GM23338 (cell line): ENCODE data around the gene MCC. TPM values are rescaled to one million over a fixed set of nuclear protein-coding genes. Genes with fewer than 3 reads are reported as not detected.

Source experiments
- ATAC-seq: fragments of 200-7000 bp; cut with Tn5 transposase; 3 replicates; pipeline ENCODE4 v1.9.1; 2020
- DNase-seq: peaks from one replicate; pipeline ENCODE4 v3.0.0-alpha.2; 2015; ENCODE audit warnings: low spot score
- H2AFZ ChIP-seq: fragments of 200-600 bp; sonication (generic); 2 replicates; pipeline ENCODE4 v1.8.0; 2016; ENCODE audit warnings: antibody characterized with exemption, mild to moderate bottlenecking, moderate library complexity
- H3F3A ChIP-seq: fragments of 200-600 bp; sonication (generic); replicated peaks from 2 replicates; pipeline ENCODE4 v1.8.0; 2017; ENCODE audit warnings: antibody characterized with exemption, mixed run types, low read depth
- H3K27ac ChIP-seq: fragments of 200-600 bp; sonication (generic); 2 replicates; pipeline ENCODE4 v1.6.1; 2016; ENCODE audit warnings: low read depth
- H3K27me3 ChIP-seq: fragments of 200-600 bp; sonication (generic); 2 replicates; pipeline ENCODE4 v1.8.0; 2016; ENCODE audit warnings: mild to moderate bottlenecking, mixed run types, moderate library complexity; ENCODE audit not compliant: insufficient read depth
- H3K36me3 ChIP-seq: fragments of 200-600 bp; sonication (generic); 2 replicates; pipeline ENCODE4 v1.8.0; 2016; ENCODE audit warnings: mild to moderate bottlenecking; ENCODE audit not compliant: insufficient read depth
- H3K4me1 ChIP-seq: fragments of 200-600 bp; sonication (generic); 2 replicates; pipeline ENCODE4 v1.8.0; 2016; ENCODE audit warnings: mild to moderate bottlenecking, moderate library complexity; ENCODE audit not compliant: insufficient read depth
- H3K4me2 ChIP-seq: fragments of 200-600 bp; sonication (generic); 2 replicates; pipeline ENCODE4 v1.7.1; 2017; ENCODE audit warnings: mixed run types
- H3K4me3 ChIP-seq: fragments of 200-600 bp; sonication (generic); 2 replicates; pipeline ENCODE4 v1.6.1; 2016; ENCODE audit warnings: mixed run types
- H3K79me2 ChIP-seq: fragments of 200-600 bp; sonication (generic); replicated peaks from 2 replicates; pipeline ENCODE4 v1.8.0; 2017; ENCODE audit warnings: mild to moderate bottlenecking; ENCODE audit not compliant: insufficient read depth
- H3K9me2 ChIP-seq: fragments of 200-600 bp; sonication (generic); 2 replicates; pipeline ENCODE4 v1.8.0; 2017; ENCODE audit not compliant: insufficient read depth
- H4K20me1 ChIP-seq: fragments of 200-600 bp; sonication (generic); replicated peaks from 2 replicates; pipeline ENCODE4 v1.8.0; 2017; ENCODE audit warnings: mild to moderate bottlenecking; ENCODE audit not compliant: insufficient read depth
- H3K27ac Mint-ChIP-seq: 2 replicates; pipeline ENCODE4 v1.8.0; 2020; ENCODE audit warnings: inconsistent platforms, mild to moderate bottlenecking, moderate library complexity, mixed read lengths
- H3K27me3 Mint-ChIP-seq: 3 replicates; pipeline ENCODE4 v1.8.0; 2022; ENCODE audit warnings: low read depth, mild to moderate bottlenecking, moderate library complexity, mixed read lengths, inconsistent platforms; ENCODE audit not compliant: insufficient read depth, poor library complexity
- H3K36me3 Mint-ChIP-seq: 3 replicates; pipeline ENCODE4 v1.8.0; 2021; ENCODE audit warnings: low read depth, mild to moderate bottlenecking, inconsistent platforms, moderate library complexity, mixed read lengths
- H3K4me1 Mint-ChIP-seq: 3 replicates; pipeline ENCODE4 v1.8.0; 2020; ENCODE audit warnings: mild to moderate bottlenecking, inconsistent platforms, mixed read lengths
- H3K4me3 Mint-ChIP-seq: 3 replicates; pipeline ENCODE4 v1.8.0; 2021; ENCODE audit warnings: moderate library complexity, mild to moderate bottlenecking, inconsistent platforms, mixed read lengths
- H3K9me3 Mint-ChIP-seq: 3 replicates; pipeline ENCODE4 v1.8.0; 2020; ENCODE audit warnings: moderate library complexity, mild to moderate bottlenecking, inconsistent platforms, mixed read lengths
- ETS1 ChIP-seq: IDR thresholded peaks from 2 replicates; pipeline ENCODE4 v1.6.1; 2016; ENCODE audit warnings: antibody characterized with exemption
- EZH2 ChIP-seq: fragments of 200-600 bp; sonication (generic); IDR thresholded peaks from one replicate; pipeline ENCODE4 v1.8.0; 2017; ENCODE audit warnings: antibody characterized with exemption, mild to moderate bottlenecking, low read depth; ENCODE audit not compliant: unreplicated experiment
- JUNB ChIP-seq: IDR thresholded peaks from one replicate; pipeline ENCODE4 v1.6.1; 2016; ENCODE audit warnings: antibody characterized with exemption; ENCODE audit not compliant: unreplicated experiment
- NANOG ChIP-seq: IDR thresholded peaks from 2 replicates; pipeline ENCODE4 v1.6.1; 2016; ENCODE audit warnings: antibody characterized with exemption, borderline replicate concordance
- STAT1 ChIP-seq: IDR thresholded peaks from one replicate; pipeline ENCODE4 v1.6.1; 2016; ENCODE audit warnings: antibody characterized with exemption; ENCODE audit not compliant: unreplicated experiment
- ZNF114 ChIP-seq: fragments of 250-450 bp; sonication (Bioruptor Pico); IDR thresholded peaks from 2 replicates; pipeline ENCODE4 v1.5.0; 2020; ENCODE audit warnings: mild to moderate bottlenecking, moderate library complexity
- ZNF331 ChIP-seq: fragments of 250-450 bp; sonication (Bioruptor Pico); IDR thresholded peaks from 2 replicates; pipeline ENCODE4 v1.5.0; 2020; ENCODE audit warnings: low read depth, mild to moderate bottlenecking, moderate library complexity
- polyA plus RNA-seq: library from polyadenylated mRNA; unstranded; fragments of >200 nt; fragmentation: Nextera tagmentation; extraction: Ambion mirVana; gene quantifications from 2 replicates; pipeline ENCODE4 v1.2.1, GENCODE V29; 2016
- total RNA-seq: library from RNA; depleted of rRNA; stranded (reverse); fragments of >200 nt; shearing (Covaris generic); gene quantifications from 2 replicates; pipeline ENCODE4 v1.2.3, GENCODE V29; 2014
- TF ChIP-seq, protein P1 (sequence below): fragments of 250-450 bp; sonication (Bioruptor Pico); IDR thresholded peaks from 2 replicates; pipeline ENCODE4 v1.5.0; 2020; ENCODE audit warnings: mild to moderate bottlenecking, moderate library complexity
- TF ChIP-seq, protein P2 (sequence below): IDR thresholded peaks from one replicate; pipeline ENCODE4 v1.6.1; 2018; ENCODE audit warnings: antibody characterized with exemption; ENCODE audit not compliant: unreplicated experiment

The MCC gene
- total and polyA plus RNA-seq, 2 experiments from 2014 or later: 3.8 to 10.1 TPM

GRCh38 chr5:113204525-113205161 is 283.6 kb downstream of the MCC start:
- peaks cover 50% of the 10 kb centered on the region for H3K4me1 Mint-ChIP-seq
- no peaks in the 10 kb centered on the region; the same call in 1 of the 2 replicates for H3K79me2 ChIP-seq
- H3K9me3 Mint-ChIP-seq: no peaks in the 10 kb centered on the region
- H2AFZ ChIP-seq: no peak overlapping the region
- 0 out of 2 replicates have a peak, but pooled peaks cover 3% of the 10 kb centered on the region for H3F3A ChIP-seq
- H3K27me3 Mint-ChIP-seq: peaks cover 8% of the 10 kb centered on the region
- H3K27ac Mint-ChIP-seq: peak overlapping the region; percentile 25; the same call in 1 of the 2 replicates
- no peaks in the 10 kb centered on the region for H3K27me3 ChIP-seq
- ATAC-seq: no peak
- no peaks in the 10 kb centered on the region for H3K36me3 ChIP-seq
- no peak overlapping the region for H3K4me2 ChIP-seq
- TF ChIP-seq, protein P1, sequence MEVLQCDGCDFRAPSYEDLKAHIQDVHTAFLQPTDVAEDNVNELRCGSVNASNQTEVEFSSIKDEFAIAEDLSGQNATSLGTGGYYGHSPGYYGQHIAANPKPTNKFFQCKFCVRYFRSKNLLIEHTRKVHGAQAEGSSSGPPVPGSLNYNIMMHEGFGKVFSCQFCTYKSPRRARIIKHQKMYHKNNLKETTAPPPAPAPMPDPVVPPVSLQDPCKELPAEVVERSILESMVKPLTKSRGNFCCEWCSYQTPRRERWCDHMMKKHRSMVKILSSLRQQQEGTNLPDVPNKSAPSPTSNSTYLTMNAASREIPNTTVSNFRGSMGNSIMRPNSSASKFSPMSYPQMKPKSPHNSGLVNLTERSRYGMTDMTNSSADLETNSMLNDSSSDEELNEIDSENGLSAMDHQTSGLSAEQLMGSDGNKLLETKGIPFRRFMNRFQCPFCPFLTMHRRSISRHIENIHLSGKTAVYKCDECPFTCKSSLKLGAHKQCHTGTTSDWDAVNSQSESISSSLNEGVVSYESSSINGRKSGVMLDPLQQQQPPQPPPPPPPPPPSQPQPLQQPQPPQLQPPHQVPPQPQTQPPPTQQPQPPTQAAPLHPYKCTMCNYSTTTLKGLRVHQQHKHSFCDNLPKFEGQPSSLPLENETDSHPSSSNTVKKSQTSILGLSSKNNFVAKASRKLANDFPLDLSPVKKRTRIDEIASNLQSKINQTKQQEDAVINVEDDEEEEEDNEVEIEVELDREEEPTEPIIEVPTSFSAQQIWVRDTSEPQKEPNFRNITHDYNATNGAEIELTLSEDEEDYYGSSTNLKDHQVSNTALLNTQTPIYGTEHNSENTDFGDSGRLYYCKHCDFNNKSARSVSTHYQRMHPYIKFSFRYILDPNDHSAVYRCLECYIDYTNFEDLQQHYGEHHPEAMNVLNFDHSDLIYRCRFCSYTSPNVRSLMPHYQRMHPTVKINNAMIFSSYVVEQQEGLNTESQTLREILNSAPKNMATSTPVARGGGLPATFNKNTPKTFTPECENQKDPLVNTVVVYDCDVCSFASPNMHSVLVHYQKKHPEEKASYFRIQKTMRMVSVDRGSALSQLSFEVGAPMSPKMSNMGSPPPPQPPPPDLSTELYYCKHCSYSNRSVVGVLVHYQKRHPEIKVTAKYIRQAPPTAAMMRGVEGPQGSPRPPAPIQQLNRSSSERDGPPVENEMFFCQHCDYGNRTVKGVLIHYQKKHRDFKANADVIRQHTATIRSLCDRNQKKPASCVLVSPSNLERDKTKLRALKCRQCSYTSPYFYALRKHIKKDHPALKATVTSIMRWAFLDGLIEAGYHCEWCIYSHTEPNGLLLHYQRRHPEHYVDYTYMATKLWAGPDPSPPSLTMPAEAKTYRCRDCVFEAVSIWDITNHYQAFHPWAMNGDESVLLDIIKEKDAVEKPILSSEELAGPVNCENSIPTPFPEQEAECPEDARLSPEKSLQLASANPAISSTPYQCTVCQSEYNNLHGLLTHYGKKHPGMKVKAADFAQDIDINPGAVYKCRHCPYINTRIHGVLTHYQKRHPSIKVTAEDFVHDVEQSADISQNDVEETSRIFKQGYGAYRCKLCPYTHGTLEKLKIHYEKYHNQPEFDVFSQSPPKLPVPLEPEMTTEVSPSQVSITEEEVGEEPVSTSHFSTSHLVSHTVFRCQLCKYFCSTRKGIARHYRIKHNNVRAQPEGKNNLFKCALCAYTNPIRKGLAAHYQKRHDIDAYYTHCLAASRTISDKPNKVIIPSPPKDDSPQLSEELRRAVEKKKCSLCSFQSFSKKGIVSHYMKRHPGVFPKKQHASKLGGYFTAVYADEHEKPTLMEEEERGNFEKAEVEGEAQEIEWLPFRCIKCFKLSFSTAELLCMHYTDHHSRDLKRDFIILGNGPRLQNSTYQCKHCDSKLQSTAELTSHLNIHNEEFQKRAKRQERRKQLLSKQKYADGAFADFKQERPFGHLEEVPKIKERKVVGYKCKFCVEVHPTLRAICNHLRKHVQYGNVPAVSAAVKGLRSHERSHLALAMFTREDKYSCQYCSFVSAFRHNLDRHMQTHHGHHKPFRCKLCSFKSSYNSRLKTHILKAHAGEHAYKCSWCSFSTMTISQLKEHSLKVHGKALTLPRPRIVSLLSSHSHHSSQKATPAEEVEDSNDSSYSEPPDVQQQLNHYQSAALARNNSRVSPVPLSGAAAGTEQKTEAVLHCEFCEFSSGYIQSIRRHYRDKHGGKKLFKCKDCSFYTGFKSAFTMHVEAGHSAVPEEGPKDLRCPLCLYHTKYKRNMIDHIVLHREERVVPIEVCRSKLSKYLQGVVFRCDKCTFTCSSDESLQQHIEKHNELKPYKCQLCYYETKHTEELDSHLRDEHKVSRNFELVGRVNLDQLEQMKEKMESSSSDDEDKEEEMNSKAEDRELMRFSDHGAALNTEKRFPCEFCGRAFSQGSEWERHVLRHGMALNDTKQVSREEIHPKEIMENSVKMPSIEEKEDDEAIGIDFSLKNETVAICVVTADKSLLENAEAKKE (CRISPR knock-in tag): no peak
- no peak for TF ChIP-seq JUNB
- TF ChIP-seq ZNF331 (CRISPR knock-in tag): no peak
- no peak for TF ChIP-seq ZNF114
- TF ChIP-seq NANOG: no peak
- no peak for TF ChIP-seq ETS1
- TF ChIP-seq EZH2: no peak
- no peak for TF ChIP-seq STAT1
- TF ChIP-seq, protein P2, sequence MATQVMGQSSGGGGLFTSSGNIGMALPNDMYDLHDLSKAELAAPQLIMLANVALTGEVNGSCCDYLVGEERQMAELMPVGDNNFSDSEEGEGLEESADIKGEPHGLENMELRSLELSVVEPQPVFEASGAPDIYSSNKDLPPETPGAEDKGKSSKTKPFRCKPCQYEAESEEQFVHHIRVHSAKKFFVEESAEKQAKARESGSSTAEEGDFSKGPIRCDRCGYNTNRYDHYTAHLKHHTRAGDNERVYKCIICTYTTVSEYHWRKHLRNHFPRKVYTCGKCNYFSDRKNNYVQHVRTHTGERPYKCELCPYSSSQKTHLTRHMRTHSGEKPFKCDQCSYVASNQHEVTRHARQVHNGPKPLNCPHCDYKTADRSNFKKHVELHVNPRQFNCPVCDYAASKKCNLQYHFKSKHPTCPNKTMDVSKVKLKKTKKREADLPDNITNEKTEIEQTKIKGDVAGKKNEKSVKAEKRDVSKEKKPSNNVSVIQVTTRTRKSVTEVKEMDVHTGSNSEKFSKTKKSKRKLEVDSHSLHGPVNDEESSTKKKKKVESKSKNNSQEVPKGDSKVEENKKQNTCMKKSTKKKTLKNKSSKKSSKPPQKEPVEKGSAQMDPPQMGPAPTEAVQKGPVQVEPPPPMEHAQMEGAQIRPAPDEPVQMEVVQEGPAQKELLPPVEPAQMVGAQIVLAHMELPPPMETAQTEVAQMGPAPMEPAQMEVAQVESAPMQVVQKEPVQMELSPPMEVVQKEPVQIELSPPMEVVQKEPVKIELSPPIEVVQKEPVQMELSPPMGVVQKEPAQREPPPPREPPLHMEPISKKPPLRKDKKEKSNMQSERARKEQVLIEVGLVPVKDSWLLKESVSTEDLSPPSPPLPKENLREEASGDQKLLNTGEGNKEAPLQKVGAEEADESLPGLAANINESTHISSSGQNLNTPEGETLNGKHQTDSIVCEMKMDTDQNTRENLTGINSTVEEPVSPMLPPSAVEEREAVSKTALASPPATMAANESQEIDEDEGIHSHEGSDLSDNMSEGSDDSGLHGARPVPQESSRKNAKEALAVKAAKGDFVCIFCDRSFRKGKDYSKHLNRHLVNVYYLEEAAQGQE: no peak
- no peak overlapping the region for H3K4me3 Mint-ChIP-seq
- no peak for DNase-seq
- H3K4me3 ChIP-seq: no peak overlapping the region
- peaks cover 27% of the 10 kb centered on the region for H3K4me1 ChIP-seq
- no peak overlapping the region for H3K27ac ChIP-seq
- 0 out of 2 replicates have a peak, but pooled peaks cover 5% of the 10 kb centered on the region for H3K9me2 ChIP-seq
- H4K20me1 ChIP-seq: no peaks in the 10 kb centered on the region; the same call in 1 of the 2 replicates
- H3K36me3 Mint-ChIP-seq: no peaks in the 10 kb centered on the region
